GM23248 (cell line): ENCODE measurements around the gene COL3A1. TPM values are rescaled to one million over a fixed set of nuclear protein-coding genes. Genes with fewer than 3 reads are reported as not detected.

Experiments used
- DNase-seq: peaks from one replicate; pipeline ENCODE4 v3.0.0-alpha.2; 2015
- H2AFZ ChIP-seq: fragments of 200-600 bp; sonication (generic); 2 replicates; pipeline ENCODE4 v1.6.1; 2016; ENCODE audit warnings: antibody characterized with exemption
- H3F3A ChIP-seq: fragments of 200-600 bp; sonication (generic); 2 replicates; pipeline ENCODE4 v1.6.1; 2016; ENCODE audit warnings: mild to moderate bottlenecking, antibody characterized with exemption, mixed run types; ENCODE audit not compliant: insufficient read depth
- H3K27ac ChIP-seq: fragments of 200-600 bp; sonication (generic); 2 replicates; pipeline ENCODE4 v1.5.1; 2016; ENCODE audit warnings: mild to moderate bottlenecking
- H3K27me3 ChIP-seq: fragments of 200-600 bp; sonication (generic); replicated peaks from 2 replicates; pipeline ENCODE4 v1.6.1; 2016; ENCODE audit warnings: mild to moderate bottlenecking; ENCODE audit not compliant: insufficient read depth
- H3K36me3 ChIP-seq: fragments of 200-600 bp; sonication (generic); 2 replicates; pipeline ENCODE4 v1.6.1; 2016; ENCODE audit warnings: low read depth, mild to moderate bottlenecking
- H3K4me1 ChIP-seq: fragments of 200-600 bp; sonication (generic); 2 replicates; pipeline ENCODE4 v1.6.1; 2016; ENCODE audit warnings: mild to moderate bottlenecking; ENCODE audit not compliant: insufficient read depth
- H3K4me2 ChIP-seq: fragments of 200-600 bp; sonication (generic); one replicate; pipeline ENCODE4 v1.6.1; 2016; ENCODE audit warnings: mild to moderate bottlenecking; ENCODE audit not compliant: unreplicated experiment
- H3K4me3 ChIP-seq: fragments of 200-600 bp; sonication (generic); 2 replicates; pipeline ENCODE4 v1.5.1; 2016; ENCODE audit warnings: mild to moderate bottlenecking
- H3K79me2 ChIP-seq: fragments of 200-600 bp; sonication (generic); 2 replicates; pipeline ENCODE4 v1.6.1; 2016; ENCODE audit warnings: mild to moderate bottlenecking; ENCODE audit not compliant: insufficient read depth
- H3K9ac ChIP-seq: fragments of 200-600 bp; sonication (generic); 2 replicates; pipeline ENCODE4 v1.6.1; 2016; ENCODE audit warnings: mild to moderate bottlenecking
- H3K9me2 ChIP-seq: fragments of 200-600 bp; sonication (generic); 2 replicates; pipeline ENCODE4 v1.6.1; 2016; ENCODE audit warnings: mixed run types, mild to moderate bottlenecking, moderate library complexity; ENCODE audit not compliant: insufficient read depth
- H3K9me3 ChIP-seq: fragments of 200-600 bp; sonication (generic); one replicate; pipeline ENCODE4 v1.6.1; 2017; ENCODE audit warnings: low read depth
- H4K20me1 ChIP-seq: fragments of 200-600 bp; sonication (generic); 2 replicates; pipeline ENCODE4 v1.6.0; 2016; ENCODE audit not compliant: insufficient read depth
- EZH2 ChIP-seq: fragments of 200-600 bp; sonication (generic); IDR thresholded peaks from 2 replicates; pipeline ENCODE4 v1.6.1; 2018; ENCODE audit warnings: antibody characterized with exemption, mild to moderate bottlenecking; ENCODE audit not compliant: insufficient read depth, poor library complexity, severe bottlenecking
- EZH2phosphoT487 ChIP-seq: fragments of 200-600 bp; sonication (generic); IDR thresholded peaks from 2 replicates; pipeline ENCODE4 v1.6.1; 2018; ENCODE audit warnings: antibody characterized with exemption, moderate library complexity, mild to moderate bottlenecking, low read depth; ENCODE audit not compliant: insufficient read depth
- WGBS, 2 experiments: methylation state at CpG; one replicate each; pipeline ENCODE4 v1.1.6; 2015 to 2017; ENCODE audit warnings: low lambda C conversion rate in 2 of 2, low coverage in 1 of 2; ENCODE audit errors: missing lambda C conversion rate in 2 of 2; 5-methylcytosine and 5-hydroxymethylcytosine counted together
- in situ Hi-C: fragments of 300-500 bp; cut with MboI; formaldehyde crosslinking; loops from 2 replicates; pipeline ENCODE4 v1.15.0; 2020
- polyA plus RNA-seq: library from polyadenylated mRNA; unstranded; fragments of >200 nt; fragmentation: Nextera tagmentation; extraction: Ambion mirVana; gene quantifications from 2 replicates; pipeline ENCODE4 v1.2.1, GENCODE V29; 2016
- total RNA-seq: library from RNA; depleted of rRNA; stranded (reverse); fragments of >200 nt; shearing (Covaris generic); gene quantifications from 2 replicates; pipeline ENCODE4 v1.2.3, GENCODE V29; 2014

Gene COL3A1
- total and polyA plus RNA-seq, 2 experiments from 2014 or later: 977 to 2,153 TPM

- in situ Hi-C loops: loop anchor here (5.0 kb wide), 1 partner anchor 452 kb away; no protein-coding TSS in a partner anchor
- H3K27me3 ChIP-seq: no peaks in the 10 kb centered on the region
- WGBS, 2 experiments: 1 to 2% methylated on average over 3 of the region's 3 CpGs
- peak overlapping the region; percentile 90 for H3K9ac ChIP-seq
- DNase-seq: no peak
- peaks cover 78% of the 10 kb centered on the region for H3F3A ChIP-seq
- H3K4me3 ChIP-seq: peak overlapping the region; percentile 85
- no peaks in the 10 kb centered on the region for H3K9me2 ChIP-seq
- H3K79me2 ChIP-seq: peaks cover 90% of the 10 kb centered on the region
- H3K9me3 ChIP-seq: no peaks in the 10 kb centered on the region
- H3K4me1 ChIP-seq: peaks cover 66% of the 10 kb centered on the region
- peak overlapping the region; percentile 97 for H3K4me2 ChIP-seq
- no peaks in the 10 kb centered on the region for H4K20me1 ChIP-seq
- TF ChIP-seq EZH2 (no peak), EZH2phosphoT487 (no peak)
- H3K36me3 ChIP-seq: no peaks in the 10 kb centered on the region
- H2AFZ ChIP-seq: peak overlapping the region; percentile 20
- H3K27ac ChIP-seq: peak overlapping the region; percentile 89
Measured at GRCh38 chr2:188979187-188980114, 5.3 kb downstream of the COL3A1 start.

GRCh38 chr2:188983427-188984064, 9.4 kb downstream of the COL3A1 start:
- TF ChIP-seq EZH2phosphoT487: peak; percentile 76; the same call in 1 of the 2 replicates
- TF ChIP-seq EZH2: no peak
- Histone ChIP-seq H3K27me3 (no peaks in the 10 kb centered on the region), H3K4me2 (peak overlapping the region; percentile 97), H3K9ac (peak overlapping the region; percentile 90), H2AFZ (no peak overlapping the region), H3K4me1 (peaks cover 84% of the 10 kb centered on the region), H3K9me2 (no peaks in the 10 kb centered on the region), H3K9me3 (no peaks in the 10 kb centered on the region), H3K27ac (peak overlapping the region; percentile 89), H3F3A (peaks cover 70% of the 10 kb centered on the region), H3K36me3 (peaks cover 37% of the 10 kb centered on the region), H3K4me3 (peak overlapping the region; percentile 85), H4K20me1 (no peaks in the 10 kb centered on the region), H3K79me2 (peaks cover 79% of the 10 kb centered on the region)
- peak; percentile 84 for DNase-seq
- 2% methylated on average over 4 of the region's 4 CpGs for WGBS, 2 experiments
- in situ Hi-C loops: no loop called here

GRCh38 chr2:188984065-188984491, 9.9 kb downstream of the COL3A1 start:
- Histone ChIP-seq H3K79me2 (peaks cover 74% of the 10 kb centered on the region), H3K9ac (peak overlapping the region; percentile 90), H3K9me2 (no peaks in the 10 kb centered on the region), H3K36me3 (peaks cover 42% of the 10 kb centered on the region), H3K4me3 (peak overlapping the region; percentile 85), H3K4me1 (peaks cover 82% of the 10 kb centered on the region), H3F3A (peaks cover 65% of the 10 kb centered on the region), H2AFZ (no peak overlapping the region), H3K27me3 (no peaks in the 10 kb centered on the region), H4K20me1 (no peaks in the 10 kb centered on the region), H3K27ac (peak overlapping the region; percentile 89), H3K4me2 (peak overlapping the region; percentile 97), H3K9me3 (no peaks in the 10 kb centered on the region)
- TF ChIP-seq EZH2phosphoT487: no peak
- TF ChIP-seq EZH2: no peak
- DNase-seq: peak; percentile 88
- in situ Hi-C loops: no loop called here

GRCh38 chr2:188984680-188985079, 10.5 kb downstream of the COL3A1 start:
- peaks cover 73% of the 10 kb centered on the region for H3K79me2 ChIP-seq

More at GRCh38 chr2:188984680-188985079, 10.5 kb downstream of the COL3A1 start:
- H3K27me3 ChIP-seq: no peaks in the 10 kb centered on the region
- in situ Hi-C loops: no loop called here
- WGBS, 2 experiments: 1 to 5% methylated on average over 5 of the region's 5 CpGs
- H3K9me2 ChIP-seq: no peaks in the 10 kb centered on the region
- TF ChIP-seq EZH2phosphoT487: no peak
- TF ChIP-seq EZH2: no peak
- peak overlapping the region; percentile 85 for H3K4me3 ChIP-seq
- H3K36me3 ChIP-seq: peaks cover 48% of the 10 kb centered on the region
- H3K27ac ChIP-seq: peak overlapping the region; percentile 89
- H3K9ac ChIP-seq: peak overlapping the region; percentile 90
- H3F3A ChIP-seq: peaks cover 63% of the 10 kb centered on the region
- no peak overlapping the region for H2AFZ ChIP-seq
- no peaks in the 10 kb centered on the region for H4K20me1 ChIP-seq
- DNase-seq: peak; percentile 92
- peak overlapping the region; percentile 97 for H3K4me2 ChIP-seq
- peaks cover 76% of the 10 kb centered on the region for H3K4me1 ChIP-seq
- H3K9me3 ChIP-seq: no peaks in the 10 kb centered on the region
